ENCODE data around the gene VAC14.

Gene VAC14

GRCh38 chr16:70788668-70789594 is 12.0 kb downstream of the VAC14 start:
- TF ChIP-seq TARDBP (IDR thresholded peaks at IDR 0.05) (no peak), ZNF384 (IDR thresholded peaks at IDR 0.05) (no peak), FOXA1 (IDR thresholded peaks at IDR 0.05) (no peak), SP1 (IDR thresholded peaks at IDR 0.05) (no peak), BHLHE40 (IDR thresholded peaks at IDR 0.05; ENCODE audit: borderline replicate concordance) (no peak), CTBP1 (IDR thresholded peaks at IDR 0.05; ENCODE audit: borderline replicate concordance) (no peak), NFRKB (IDR thresholded peaks at IDR 0.05) (no peak), FOXK2 (IDR thresholded peaks at IDR 0.05) (no peak), L3MBTL2 (conservative IDR thresholded peaks at IDR 0.05) (no peak), LEF1 (IDR thresholded peaks at IDR 0.05; ENCODE audit: borderline replicate concordance) (no peak), HDGF (IDR thresholded peaks at IDR 0.05; ENCODE audit: borderline replicate concordance) (no peak), PKNOX1 (IDR thresholded peaks at IDR 0.05) (no peak), SUZ12 (IDR thresholded peaks at IDR 0.05) (no peak), ELF4 (IDR thresholded peaks at IDR 0.05) (no peak)
- ChIA-PET POLR2A (no interaction called here), CTCF (no interaction called here)
- no peak for DNase-seq (ENCODE audit: extremely low spot score)

GRCh38 chr16:70786020-70786755 is 14.8 kb downstream of the VAC14 start:
- TF ChIP-seq FOXM1 (IDR thresholded peaks at IDR 0.05; ENCODE audit: borderline replicate concordance) (no peak), PKNOX1 (IDR thresholded peaks at IDR 0.05) (no peak), L3MBTL2 (conservative IDR thresholded peaks at IDR 0.05) (no peak), TARDBP (IDR thresholded peaks at IDR 0.05) (no peak), FOXK2 (IDR thresholded peaks at IDR 0.05) (no peak), ARNT (IDR thresholded peaks at IDR 0.05) (no peak), HDGF (IDR thresholded peaks at IDR 0.05; ENCODE audit: borderline replicate concordance) (no peak), ZNF384 (IDR thresholded peaks at IDR 0.05) (no peak), SUZ12 (IDR thresholded peaks at IDR 0.05) (no peak)
- no peak for DNase-seq (ENCODE audit: extremely low spot score)
- CTCF ChIA-PET = no interaction called here
- POLR2A ChIA-PET = no interaction called here

- POLR2A ChIA-PET = interaction anchor here (1.2 kb wide), 1 partner anchor 8 kb away, joined by 3 read pairs; no protein-coding TSS in a partner anchor
- DNase-seq (ENCODE audit: extremely low spot score) = no peak
- CTCF ChIA-PET = interaction anchor here (0.6 kb wide), 1 partner anchor 527 kb away, joined by 4 read pairs; no protein-coding TSS in a partner anchor
- TF ChIP-seq BHLHE40 (IDR thresholded peaks at IDR 0.05; ENCODE audit: borderline replicate concordance) (no peak), FOXM1 (IDR thresholded peaks at IDR 0.05; ENCODE audit: borderline replicate concordance) (no peak), L3MBTL2 (conservative IDR thresholded peaks at IDR 0.05) (no peak), CTBP1 (IDR thresholded peaks at IDR 0.05; ENCODE audit: borderline replicate concordance) (no peak), ZNF384 (IDR thresholded peaks at IDR 0.05) (no peak), SP1 (IDR thresholded peaks at IDR 0.05) (no peak)
These were observed 16.0 kb downstream of the VAC14 start for GRCh38 chr16:70784692-70785555.

- CTCF ChIA-PET = no interaction called here
- POLR2A ChIA-PET = no interaction called here
- DNase-seq (ENCODE audit: extremely low spot score) = no peak
These were observed 18.7 kb downstream of the VAC14 start for GRCh38 chr16:70782237-70782636.

More at GRCh38 chr16:70782237-70782636, 18.7 kb downstream of the VAC14 start:
- TF ChIP-seq SUZ12 (IDR thresholded peaks at IDR 0.05) (no peak), TARDBP (IDR thresholded peaks at IDR 0.05) (no peak), CTBP1 (IDR thresholded peaks at IDR 0.05; ENCODE audit: borderline replicate concordance) (no peak), FOXK2 (IDR thresholded peaks at IDR 0.05) (no peak), FOXM1 (IDR thresholded peaks at IDR 0.05; ENCODE audit: borderline replicate concordance) (no peak), LEF1 (IDR thresholded peaks at IDR 0.05; ENCODE audit: borderline replicate concordance) (no peak), HDGF (IDR thresholded peaks at IDR 0.05; ENCODE audit: borderline replicate concordance) (no peak), BHLHE40 (IDR thresholded peaks at IDR 0.05; ENCODE audit: borderline replicate concordance) (no peak), NFRKB (IDR thresholded peaks at IDR 0.05) (no peak), PKNOX1 (IDR thresholded peaks at IDR 0.05) (no peak), L3MBTL2 (conservative IDR thresholded peaks at IDR 0.05) (no peak)
